HepG2 (cell line): Measurements from ENCODE around the gene RINL. TPM values are rescaled to one million over a fixed set of nuclear protein-coding genes. Genes with fewer than 3 reads are reported as not detected.
A peak's percentile ranks its signal among the peaks of the same experiment; 100 is the strongest.

Experiments
- CBFB ChIP-seq: sonication (generic); formaldehyde crosslinking; IDR thresholded peaks from 2 replicates; pipeline ENCODE4 v1.4.0; 2020; ENCODE audit warnings: missing genetic modification reagents
- CCAR2 ChIP-seq: fragments of 200-400 bp; formaldehyde crosslinking; optimal IDR thresholded peaks from 2 replicates; pipeline ENCODE3; 2018; ENCODE audit warnings: low read depth, mild to moderate bottlenecking, low read length, moderate library complexity
- ELF4 ChIP-seq: sonication (generic); formaldehyde crosslinking; IDR thresholded peaks from 2 replicates; pipeline ENCODE4 v1.5.0; 2020; ENCODE audit warnings: missing genetic modification reagents, mild to moderate bottlenecking, moderate library complexity, borderline replicate concordance
- ELK4 ChIP-seq: sonication (generic); formaldehyde crosslinking; IDR thresholded peaks from 2 replicates; pipeline ENCODE4 v1.9.0; 2021; ENCODE audit warnings: missing genetic modification reagents, borderline replicate concordance
- FOXP1 ChIP-seq, 2 experiments: fragments of 450-650 bp in 1 of 2; IDR thresholded peaks; 2 replicates each; pipeline ENCODE4 v1.6.1; 2017 to 2018; ENCODE audit warnings: antibody characterized with exemption in 1 of 2
- KDM5B ChIP-seq: sonication (generic); formaldehyde crosslinking; IDR thresholded peaks from 2 replicates; pipeline ENCODE4 v1.4.0; 2020; ENCODE audit warnings: missing genetic modification reagents, mild to moderate bottlenecking, borderline replicate concordance
- KLF13 ChIP-seq: sonication (generic); formaldehyde crosslinking; IDR thresholded peaks from 2 replicates; pipeline ENCODE4 v1.4.0; 2020; ENCODE audit warnings: mild to moderate bottlenecking, missing genetic modification reagents
- RORA ChIP-seq: sonication (generic); formaldehyde crosslinking; IDR thresholded peaks from 2 replicates; pipeline ENCODE4 v1.5.0; 2020; ENCODE audit warnings: mild to moderate bottlenecking, missing genetic modification reagents, moderate library complexity
- TOPORS ChIP-seq: sonication (generic); formaldehyde crosslinking; IDR thresholded peaks from 2 replicates; pipeline ENCODE4 v1.8.0; 2023; ENCODE audit warnings: mild to moderate bottlenecking, missing genetic modification reagents
- ZBTB10 ChIP-seq: sonication (generic); formaldehyde crosslinking; IDR thresholded peaks from 2 replicates; pipeline ENCODE4 v1.4.0; 2020; ENCODE audit warnings: missing genetic modification reagents, borderline replicate concordance
- ZBTB3 ChIP-seq: sonication (generic); formaldehyde crosslinking; IDR thresholded peaks from 2 replicates; pipeline ENCODE4 v1.4.0; 2020; ENCODE audit warnings: low read depth, mild to moderate bottlenecking, moderate library complexity, missing genetic modification reagents, borderline replicate concordance
- ZNF124 ChIP-seq: sonication (generic); formaldehyde crosslinking; IDR thresholded peaks from 2 replicates; pipeline ENCODE4 v1.4.0; 2020; ENCODE audit warnings: missing genetic modification reagents
- ZNF501 ChIP-seq: sonication (generic); formaldehyde crosslinking; IDR thresholded peaks from 2 replicates; pipeline ENCODE4 v1.5.1; 2020; ENCODE audit warnings: mild to moderate bottlenecking, moderate library complexity, missing genetic modification reagents
- polyA plus RNA-seq, 8 experiments: library from polyadenylated mRNA; depleted of rRNA in 3 of 8; stranded (reverse) in 7 of 8; unstranded in 1 of 8; fragments of >200 nt; fragmentation: Illumina TruSeq in 4 of 8; extraction: Trizol in 4 of 8; gene quantifications; 2 replicates each; pipeline versions ENCODE4 v1.2.1 to v1.2.3, GENCODE V29; 2011 to 2016; ENCODE audit warnings: low read depth in 4 of 8, missing spikeins in 1 of 8, mixed read lengths in 1 of 8; ENCODE audit not compliant: insufficient read depth in 1 of 8
- total RNA-seq, 5 experiments: library from RNA; depleted of rRNA; stranded (reverse); fragments of >200 nt; fragmentation: Illumina TruSeq; extraction: Trizol; gene quantifications; 2 replicates each; pipeline ENCODE4 v1.2.3, GENCODE V29; 2016; ENCODE audit warnings: low read depth in 1 of 5
- TF ChIP-seq, protein P1 (sequence below): sonication (generic); formaldehyde crosslinking; IDR thresholded peaks from 2 replicates; pipeline ENCODE4 v1.4.0; 2020; ENCODE audit warnings: missing genetic modification reagents, borderline replicate concordance

The RINL gene
- total and polyA plus RNA-seq, 2 of the 13 experiments (the other 11 are each of a cell fraction or from before 2014, with no cell fraction given): 11.4 to 18.0 TPM

- TF ChIP-seq CBFB (CRISPR knock-in tag) (peak; percentile 73; the same call in 1 of the 2 replicates), ZBTB10 (CRISPR knock-in tag) (peak; percentile 96; the same call in 1 of the 2 replicates), CCAR2 (no peak), ELF4 (CRISPR knock-in tag) (peak; percentile 88; the same call in 1 of the 2 replicates), ELK4 (CRISPR knock-in tag) (no peak), KLF13 (peak; percentile 33; the same call in 1 of the 2 replicates), ZNF501 (CRISPR knock-in tag) (peak; percentile 93), TOPORS (no peak), RORA (CRISPR knock-in tag) (no peak), ZNF124 (CRISPR knock-in tag) (0 out of 2 replicates have a peak, but pooled peaks have one; percentile 42), FOXP1 (IDR thresholded peaks at IDR 0.05) (no peak), FOXP1 (CRISPR knock-in tag; IDR thresholded peaks at IDR 0.05) (0 out of 2 replicates have a peak, but pooled peaks have one; percentile 36), KDM5B (peak; percentile 46; the same call in 1 of the 2 replicates), ZBTB3 (CRISPR knock-in tag) (no peak)
- TF ChIP-seq, protein P1, sequence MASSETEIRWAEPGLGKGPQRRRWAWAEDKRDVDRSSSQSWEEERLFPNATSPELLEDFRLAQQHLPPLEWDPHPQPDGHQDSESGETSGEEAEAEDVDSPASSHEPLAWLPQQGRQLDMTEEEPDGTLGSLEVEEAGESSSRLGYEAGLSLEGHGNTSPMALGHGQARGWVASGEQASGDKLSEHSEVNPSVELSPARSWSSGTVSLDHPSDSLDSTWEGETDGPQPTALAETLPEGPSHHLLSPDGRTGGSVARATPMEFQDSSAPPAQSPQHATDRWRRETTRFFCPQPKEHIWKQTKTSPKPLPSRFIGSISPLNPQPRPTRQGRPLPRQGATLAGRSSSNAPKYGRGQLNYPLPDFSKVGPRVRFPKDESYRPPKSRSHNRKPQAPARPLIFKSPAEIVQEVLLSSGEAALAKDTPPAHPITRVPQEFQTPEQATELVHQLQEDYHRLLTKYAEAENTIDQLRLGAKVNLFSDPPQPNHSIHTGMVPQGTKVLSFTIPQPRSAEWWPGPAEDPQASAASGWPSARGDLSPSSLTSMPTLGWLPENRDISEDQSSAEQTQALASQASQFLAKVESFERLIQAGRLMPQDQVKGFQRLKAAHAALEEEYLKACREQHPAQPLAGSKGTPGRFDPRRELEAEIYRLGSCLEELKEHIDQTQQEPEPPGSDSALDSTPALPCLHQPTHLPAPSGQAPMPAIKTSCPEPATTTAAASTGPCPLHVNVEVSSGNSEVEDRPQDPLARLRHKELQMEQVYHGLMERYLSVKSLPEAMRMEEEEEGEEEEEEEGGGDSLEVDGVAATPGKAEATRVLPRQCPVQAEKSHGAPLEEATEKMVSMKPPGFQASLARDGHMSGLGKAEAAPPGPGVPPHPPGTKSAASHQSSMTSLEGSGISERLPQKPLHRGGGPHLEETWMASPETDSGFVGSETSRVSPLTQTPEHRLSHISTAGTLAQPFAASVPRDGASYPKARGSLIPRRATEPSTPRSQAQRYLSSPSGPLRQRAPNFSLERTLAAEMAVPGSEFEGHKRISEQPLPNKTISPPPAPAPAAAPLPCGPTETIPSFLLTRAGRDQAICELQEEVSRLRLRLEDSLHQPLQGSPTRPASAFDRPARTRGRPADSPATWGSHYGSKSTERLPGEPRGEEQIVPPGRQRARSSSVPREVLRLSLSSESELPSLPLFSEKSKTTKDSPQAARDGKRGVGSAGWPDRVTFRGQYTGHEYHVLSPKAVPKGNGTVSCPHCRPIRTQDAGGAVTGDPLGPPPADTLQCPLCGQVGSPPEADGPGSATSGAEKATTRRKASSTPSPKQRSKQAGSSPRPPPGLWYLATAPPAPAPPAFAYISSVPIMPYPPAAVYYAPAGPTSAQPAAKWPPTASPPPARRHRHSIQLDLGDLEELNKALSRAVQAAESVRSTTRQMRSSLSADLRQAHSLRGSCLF (CRISPR knock-in tag): 0 out of 2 replicates have a peak, but pooled peaks have one; percentile 37
These were observed 21.5 kb upstream of the RINL start, which contains the start of the genes NFKBIB and SIRT2 (continued) for GRCh38 chr19:38899447-38900201.
